ENCODE results near the gene RBP3.

RBP3 gene

DNA sequence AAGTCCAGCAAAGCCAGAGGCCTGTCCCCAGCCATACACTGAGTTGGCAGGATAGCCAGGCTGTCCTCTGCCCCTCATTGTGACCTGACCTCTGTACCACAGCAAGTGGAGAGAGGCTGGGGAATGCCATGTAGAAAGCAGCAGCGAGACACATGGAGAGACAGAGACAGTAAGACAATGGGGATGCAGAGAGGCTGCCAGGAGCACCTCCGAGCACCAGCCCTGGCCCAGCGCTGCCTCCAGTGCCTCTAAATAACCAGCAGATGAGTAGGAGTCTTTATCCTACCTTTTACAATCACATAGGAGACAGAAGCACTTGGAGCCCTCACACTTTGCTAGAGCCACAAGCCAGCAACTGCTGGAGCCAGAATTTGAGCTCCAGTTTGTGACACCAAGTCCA, 17.8 kb upstream of the RBP3 start:
- ChIA-PET CTCF (interaction anchor here (0.6 to 2.7 kb wide), 2 partner anchors 10 kb away, joined by 3 to 16 read pairs; no protein-coding TSS in a partner anchor), POLR2A (no interaction called here)
- Histone ChIP-seq H3K27ac (ENCODE audit: extremely low read depth, low read depth, low read length) (no peak overlapping the region), H3K4me1 (ENCODE audit: control insufficient read depth, insufficient read depth, low read length) (no peaks in the 10 kb centered on the region), H3K36me3 (ENCODE audit: control insufficient read depth in 2 of 2, insufficient read depth in 1 of 2, low read length in 2 of 2) (no peaks in the 10 kb centered on the region), H3K4me3 (ENCODE audit: low read depth, low read length) (no peak overlapping the region), H3K9me3 (ENCODE audit: control insufficient read depth, insufficient read depth, low read depth, low read length) (no peaks in the 10 kb centered on the region)
- TF ChIP-seq, protein P1, sequence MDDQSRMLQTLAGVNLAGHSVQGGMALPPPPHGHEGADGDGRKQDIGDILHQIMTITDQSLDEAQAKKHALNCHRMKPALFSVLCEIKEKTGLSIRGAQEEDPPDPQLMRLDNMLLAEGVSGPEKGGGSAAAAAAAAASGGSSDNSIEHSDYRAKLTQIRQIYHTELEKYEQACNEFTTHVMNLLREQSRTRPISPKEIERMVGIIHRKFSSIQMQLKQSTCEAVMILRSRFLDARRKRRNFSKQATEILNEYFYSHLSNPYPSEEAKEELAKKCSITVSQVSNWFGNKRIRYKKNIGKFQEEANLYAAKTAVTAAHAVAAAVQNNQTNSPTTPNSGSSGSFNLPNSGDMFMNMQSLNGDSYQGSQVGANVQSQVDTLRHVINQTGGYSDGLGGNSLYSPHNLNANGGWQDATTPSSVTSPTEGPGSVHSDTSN (CRISPR knock-in tag; IDR thresholded peaks at IDR 0.05) = no peak
- TF ChIP-seq, protein P2, sequence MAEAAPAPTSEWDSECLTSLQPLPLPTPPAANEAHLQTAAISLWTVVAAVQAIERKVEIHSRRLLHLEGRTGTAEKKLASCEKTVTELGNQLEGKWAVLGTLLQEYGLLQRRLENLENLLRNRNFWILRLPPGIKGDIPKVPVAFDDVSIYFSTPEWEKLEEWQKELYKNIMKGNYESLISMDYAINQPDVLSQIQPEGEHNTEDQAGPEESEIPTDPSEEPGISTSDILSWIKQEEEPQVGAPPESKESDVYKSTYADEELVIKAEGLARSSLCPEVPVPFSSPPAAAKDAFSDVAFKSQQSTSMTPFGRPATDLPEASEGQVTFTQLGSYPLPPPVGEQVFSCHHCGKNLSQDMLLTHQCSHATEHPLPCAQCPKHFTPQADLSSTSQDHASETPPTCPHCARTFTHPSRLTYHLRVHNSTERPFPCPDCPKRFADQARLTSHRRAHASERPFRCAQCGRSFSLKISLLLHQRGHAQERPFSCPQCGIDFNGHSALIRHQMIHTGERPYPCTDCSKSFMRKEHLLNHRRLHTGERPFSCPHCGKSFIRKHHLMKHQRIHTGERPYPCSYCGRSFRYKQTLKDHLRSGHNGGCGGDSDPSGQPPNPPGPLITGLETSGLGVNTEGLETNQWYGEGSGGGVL (tag by site-specific recombination; IDR thresholded peaks at IDR 0.05) = no peak
- TF ChIP-seq ZNF416 (tag by site-specific recombination; IDR thresholded peaks at IDR 0.05) (no peak), ZNF335 (tag by site-specific recombination; conservative IDR thresholded peaks at IDR 0.05) (no peak), ZNF785 (tag by site-specific recombination; IDR thresholded peaks at IDR 0.05) (no peak), ZNF654 (tag by site-specific recombination; IDR thresholded peaks at IDR 0.05; ENCODE audit: low read depth) (no peak), SETDB1 (IDR thresholded peaks at IDR 0.05; ENCODE audit: insufficient read length, low read length) (no peak), KLF9 (tag by site-specific recombination; IDR thresholded peaks at IDR 0.05; ENCODE audit: low read depth) (no peak), ZNF548 (tag by site-specific recombination; IDR thresholded peaks at IDR 0.05) (no peak), ZNF473 (tag by site-specific recombination; IDR thresholded peaks at IDR 0.05) (no peak), ZNF585B (tag by site-specific recombination; IDR thresholded peaks at IDR 0.05) (no peak), ZNF501 (tag by site-specific recombination; IDR thresholded peaks at IDR 0.05) (no peak), ZNF354C (tag by site-specific recombination; IDR thresholded peaks at IDR 0.05; ENCODE audit: borderline replicate concordance, low read depth) (no peak), ZNF157 (tag by site-specific recombination; IDR thresholded peaks at IDR 0.05) (no peak), ZNF302 (tag by site-specific recombination; IDR thresholded peaks at IDR 0.05; ENCODE audit: low read depth) (no peak)
- TF ChIP-seq, protein P3, sequence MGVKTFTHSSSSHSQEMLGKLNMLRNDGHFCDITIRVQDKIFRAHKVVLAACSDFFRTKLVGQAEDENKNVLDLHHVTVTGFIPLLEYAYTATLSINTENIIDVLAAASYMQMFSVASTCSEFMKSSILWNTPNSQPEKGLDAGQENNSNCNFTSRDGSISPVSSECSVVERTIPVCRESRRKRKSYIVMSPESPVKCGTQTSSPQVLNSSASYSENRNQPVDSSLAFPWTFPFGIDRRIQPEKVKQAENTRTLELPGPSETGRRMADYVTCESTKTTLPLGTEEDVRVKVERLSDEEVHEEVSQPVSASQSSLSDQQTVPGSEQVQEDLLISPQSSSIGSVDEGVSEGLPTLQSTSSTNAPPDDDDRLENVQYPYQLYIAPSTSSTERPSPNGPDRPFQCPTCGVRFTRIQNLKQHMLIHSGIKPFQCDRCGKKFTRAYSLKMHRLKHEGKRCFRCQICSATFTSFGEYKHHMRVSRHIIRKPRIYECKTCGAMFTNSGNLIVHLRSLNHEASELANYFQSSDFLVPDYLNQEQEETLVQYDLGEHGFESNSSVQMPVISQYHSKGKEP (tag by site-specific recombination; IDR thresholded peaks at IDR 0.05) = no peak
- TF ChIP-seq, protein P4, sequence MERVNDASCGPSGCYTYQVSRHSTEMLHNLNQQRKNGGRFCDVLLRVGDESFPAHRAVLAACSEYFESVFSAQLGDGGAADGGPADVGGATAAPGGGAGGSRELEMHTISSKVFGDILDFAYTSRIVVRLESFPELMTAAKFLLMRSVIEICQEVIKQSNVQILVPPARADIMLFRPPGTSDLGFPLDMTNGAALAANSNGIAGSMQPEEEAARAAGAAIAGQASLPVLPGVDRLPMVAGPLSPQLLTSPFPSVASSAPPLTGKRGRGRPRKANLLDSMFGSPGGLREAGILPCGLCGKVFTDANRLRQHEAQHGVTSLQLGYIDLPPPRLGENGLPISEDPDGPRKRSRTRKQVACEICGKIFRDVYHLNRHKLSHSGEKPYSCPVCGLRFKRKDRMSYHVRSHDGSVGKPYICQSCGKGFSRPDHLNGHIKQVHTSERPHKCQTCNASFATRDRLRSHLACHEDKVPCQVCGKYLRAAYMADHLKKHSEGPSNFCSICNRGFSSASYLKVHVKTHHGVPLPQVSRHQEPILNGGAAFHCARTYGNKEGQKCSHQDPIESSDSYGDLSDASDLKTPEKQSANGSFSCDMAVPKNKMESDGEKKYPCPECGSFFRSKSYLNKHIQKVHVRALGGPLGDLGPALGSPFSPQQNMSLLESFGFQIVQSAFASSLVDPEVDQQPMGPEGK (tag by site-specific recombination; IDR thresholded peaks at IDR 0.05) = no peak

DNA sequence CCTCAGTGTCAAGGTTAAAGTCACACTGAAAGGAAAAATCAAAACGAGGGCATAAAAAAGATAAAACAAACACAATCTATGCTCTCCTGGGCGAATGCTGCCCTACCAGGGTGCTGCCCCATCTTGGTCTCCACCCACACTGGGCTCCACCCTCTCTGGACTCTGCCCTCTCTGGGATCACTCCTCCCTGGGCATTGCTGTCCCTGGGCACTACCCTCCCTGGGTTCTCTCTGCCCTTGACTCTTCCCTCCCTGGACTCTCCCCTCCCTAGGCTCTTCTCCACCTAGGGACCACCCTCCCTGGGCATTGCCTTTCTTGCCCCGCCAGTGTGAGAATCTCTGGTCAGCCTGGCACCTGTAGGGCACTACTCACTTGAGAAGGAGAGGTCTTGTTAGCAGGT, 17.4 kb upstream of the RBP3 start:
- Histone ChIP-seq H3K36me3 (ENCODE audit: control insufficient read depth in 2 of 2, insufficient read depth in 1 of 2, low read length in 2 of 2) (no peaks in the 10 kb centered on the region), H3K4me3 (ENCODE audit: low read depth, low read length) (no peak overlapping the region), H3K27ac (ENCODE audit: extremely low read depth, low read depth, low read length) (no peak overlapping the region), H3K9me3 (ENCODE audit: control insufficient read depth, insufficient read depth, low read depth, low read length) (no peaks in the 10 kb centered on the region), H3K4me1 (ENCODE audit: control insufficient read depth, insufficient read depth, low read length) (no peaks in the 10 kb centered on the region)
- TF ChIP-seq ZNF658 (tag by site-specific recombination; IDR thresholded peaks at IDR 0.05) = no peak
- TF ChIP-seq ZNF341 (tag by site-specific recombination; IDR thresholded peaks at IDR 0.05; ENCODE audit: low read depth) = peak; percentile 49; the same call in 1 of the 2 replicates
- CTCF ChIA-PET = interaction anchor here (0.6 to 2.7 kb wide), 2 partner anchors 10 to 335 kb away, joined by 3 to 16 read pairs; no protein-coding TSS in a partner anchor
- POLR2A ChIA-PET = no interaction called here

All from HEK293 (cell line).